ENCODE results near the gene NKAIN4. TPM values are rescaled to one million over a fixed set of nuclear protein-coding genes. Genes with fewer than 3 reads are reported as not detected.

NKAIN4 gene
- total and polyA plus RNA-seq, 2 donors (not counting 1 experiment from before 2014, with no cell fraction given), result not detected

GRCh38 chr20:63208346-63208909 lies 45.8 kb downstream of the NKAIN4 start:
- Histone ChIP-seq H3K79me2 (ENCODE audit: control insufficient read depth, insufficient read depth, low read length) (peaks cover 96% of the 10 kb centered on the region), H4K20me1 (ENCODE audit: control insufficient read depth, insufficient read depth, low read length, poor library complexity, severe bottlenecking) (peaks cover 97% of the 10 kb centered on the region), H3K4me1 (ENCODE audit: control insufficient read depth in 2 of 2, insufficient read depth in 2 of 2, low read length in 2 of 2) (peaks cover 0 to 6% of the 10 kb centered on the region in 2 donors), H3K36me3 (replicated peaks in 1 of 2; ENCODE audit: control extremely low read depth in 1 of 2, control insufficient read depth in 1 of 2, extremely low read depth in 1 of 2, insufficient read depth in 2 of 2, low read length in 1 of 2) (peaks cover 0 to 65% of the 10 kb centered on the region in 2 experiments), H3K27ac (ENCODE audit: low read length in 2 of 2) (no peak overlapping the region), H3K9me3 (ENCODE audit: control extremely low read depth in 1 of 3, control insufficient read depth in 2 of 3, insufficient read depth in 1 of 3, low read length in 2 of 3) (no peaks in the 10 kb centered on the region), H3K9ac (ENCODE audit: low read length) (no peak overlapping the region), H3K4me2 (replicated peaks; ENCODE audit: low read depth, low read length, poor library complexity, severe bottlenecking) (no peak overlapping the region), H3K27me3 (replicated peaks in 1 of 4; ENCODE audit: control extremely low read depth in 1 of 4, control insufficient read depth in 3 of 4, insufficient read depth in 4 of 4, low read length in 3 of 4) (no peaks in the 10 kb centered on the region), H3K4me3 (ENCODE audit: control extremely low read depth in 1 of 5, extremely low read depth in 1 of 5, insufficient read depth in 1 of 5, low read depth in 2 of 5, low read length in 4 of 5) (no peak overlapping the region), H2AFZ (ENCODE audit: insufficient read depth, low read depth, low read length, poor library complexity, severe bottlenecking) (no peak overlapping the region)
- Mint-ChIP-seq H3K4me3 (no peak overlapping the region), H3K27me3 (no peaks in the 10 kb centered on the region), H3K4me1 (peaks cover 24% of the 10 kb centered on the region), H3K9me3 (ENCODE audit: insufficient read depth) (no peaks in the 10 kb centered on the region), H3K27ac (no peak overlapping the region)
- TF ChIP-seq EZH2 (IDR thresholded peaks at IDR 0.05; ENCODE audit: borderline replicate concordance, insufficient read depth, low read depth, low read length, poor library complexity, severe bottlenecking) (no peak), CTCF (IDR thresholded peaks at IDR 0.05) (no peak)
- CTCF ChIA-PET, result interaction anchor here (1.5 kb wide), 1 partner anchor 16 kb away, joined by 4 read pairs; no protein-coding TSS in a partner anchor
- ATAC-seq (ENCODE audit: low read depth) (no peak), DNase-seq (no peak)
- WGBS (ENCODE audit: insufficient coverage), result 97% methylated on average over 6 of the region's 6 CpGs
- intact Hi-C loops (cut with micrococcal nuclease), result no loop called here
- POLR2A ChIA-PET, result no interaction called here

GRCh38 chr20:63206878-63207277 lies 47.4 kb downstream of the NKAIN4 start:
- Histone ChIP-seq H3K4me2 (replicated peaks; ENCODE audit: low read depth, low read length, poor library complexity, severe bottlenecking) (no peak overlapping the region), H3K27me3 (replicated peaks in 1 of 4; ENCODE audit: control extremely low read depth in 1 of 4, control insufficient read depth in 3 of 4, insufficient read depth in 4 of 4, low read length in 3 of 4) (no peaks in the 10 kb centered on the region), H3K4me3 (ENCODE audit: control extremely low read depth in 1 of 5, extremely low read depth in 1 of 5, insufficient read depth in 1 of 5, low read depth in 2 of 5, low read length in 4 of 5) (no peak overlapping the region), H3K9me3 (ENCODE audit: control extremely low read depth in 1 of 3, control insufficient read depth in 2 of 3, insufficient read depth in 1 of 3, low read length in 2 of 3) (no peaks in the 10 kb centered on the region), H3K36me3 (replicated peaks in 1 of 2; ENCODE audit: control extremely low read depth in 1 of 2, control insufficient read depth in 1 of 2, extremely low read depth in 1 of 2, insufficient read depth in 2 of 2, low read length in 1 of 2) (peaks cover 0 to 68% of the 10 kb centered on the region in 2 experiments), H2AFZ (ENCODE audit: insufficient read depth, low read depth, low read length, poor library complexity, severe bottlenecking) (no peak overlapping the region), H4K20me1 (ENCODE audit: control insufficient read depth, insufficient read depth, low read length, poor library complexity, severe bottlenecking) (peaks cover 97% of the 10 kb centered on the region), H3K9ac (ENCODE audit: low read length) (no peak overlapping the region), H3K79me2 (ENCODE audit: control insufficient read depth, insufficient read depth, low read length) (peaks cover 96% of the 10 kb centered on the region), H3K27ac (ENCODE audit: low read length in 2 of 2) (no peak overlapping the region), H3K4me1 (ENCODE audit: control insufficient read depth in 2 of 2, insufficient read depth in 2 of 2, low read length in 2 of 2) (no peaks in the 10 kb centered on the region)
- DNase-seq (no peak), ATAC-seq (ENCODE audit: low read depth) (no peak)
- CTCF ChIA-PET, result no interaction called here
- 98% methylated on average over 9 of the region's 11 CpGs for WGBS (ENCODE audit: insufficient coverage)
- H3K27ac Mint-ChIP-seq, result no peak overlapping the region
- H3K9me3 Mint-ChIP-seq (ENCODE audit: insufficient read depth), result no peaks in the 10 kb centered on the region
- POLR2A ChIA-PET, result no interaction called here
- no peaks in the 10 kb centered on the region for H3K27me3 Mint-ChIP-seq
- intact Hi-C loops (cut with micrococcal nuclease), result no loop called here
- H3K4me1 Mint-ChIP-seq, result peaks cover 12% of the 10 kb centered on the region
- H3K4me3 Mint-ChIP-seq, result no peak overlapping the region
- TF ChIP-seq CTCF (IDR thresholded peaks at IDR 0.05) (no peak), EZH2 (IDR thresholded peaks at IDR 0.05; ENCODE audit: borderline replicate concordance, insufficient read depth, low read depth, low read length, poor library complexity, severe bottlenecking) (no peak)
